Neural progenitor cell (in vitro differentiated cells): ENCODE data around the gene RNLS. TPM values are rescaled to one million over a fixed set of nuclear protein-coding genes. Genes with fewer than 3 reads are reported as not detected.

ENCODE experiments used
- DNase-seq: peaks from one replicate; pipeline ENCODE4 v3.0.0-alpha.2; 2016; ENCODE audit warnings: low spot score
- H2AFZ ChIP-seq: fragments of 200-600 bp; sonication (generic); replicated peaks from 2 replicates; pipeline ENCODE4 v1.6.1; 2016; ENCODE audit warnings: antibody characterized with exemption
- H3F3A ChIP-seq: fragments of 200-600 bp; sonication (generic); 2 replicates; pipeline ENCODE4 v1.6.1; 2016; ENCODE audit warnings: antibody characterized with exemption, low read depth
- H3K27ac ChIP-seq: fragments of 200-600 bp; sonication (generic); 2 replicates; pipeline ENCODE4 v1.5.1; 2016; ENCODE audit warnings: mild to moderate bottlenecking
- H3K27me3 ChIP-seq: fragments of 200-600 bp; sonication (generic); 2 replicates; pipeline ENCODE4 v1.6.1; 2016; ENCODE audit warnings: mild to moderate bottlenecking, moderate library complexity
- H3K36me3 ChIP-seq: fragments of 200-600 bp; sonication (generic); 2 replicates; pipeline ENCODE4 v1.5.1; 2016
- H3K4me1 ChIP-seq: fragments of 200-600 bp; sonication (generic); 2 replicates; pipeline ENCODE4 v1.6.1; 2016; ENCODE audit warnings: mixed run types
- H3K4me2 ChIP-seq: fragments of 200-600 bp; sonication (generic); 2 replicates; pipeline ENCODE4 v1.6.1; 2016
- H3K4me3 ChIP-seq: fragments of 200-600 bp; sonication (generic); 2 replicates; pipeline ENCODE4 v1.5.1; 2016
- H3K79me2 ChIP-seq: fragments of 200-600 bp; sonication (generic); 2 replicates; pipeline ENCODE4 v1.6.1; 2016; ENCODE audit warnings: low read depth
- H3K9ac ChIP-seq: fragments of 200-600 bp; sonication (generic); 2 replicates; pipeline ENCODE4 v1.6.1; 2016
- H3K9me3 ChIP-seq: fragments of 200-600 bp; sonication (generic); 2 replicates; pipeline ENCODE4 v1.5.1; 2016; ENCODE audit warnings: low read depth
- H4K20me1 ChIP-seq: fragments of 200-600 bp; sonication (generic); 2 replicates; pipeline ENCODE4 v1.6.1; 2016; ENCODE audit warnings: low read depth
- H3K27ac Mint-ChIP-seq: 3 replicates; pipeline ENCODE4 v1.8.0; 2021; ENCODE audit warnings: mixed read lengths
- H3K27me3 Mint-ChIP-seq: 2 replicates; pipeline ENCODE4 v1.8.0; 2022; ENCODE audit warnings: low read depth, mild to moderate bottlenecking, inconsistent platforms, moderate library complexity, mixed read lengths; ENCODE audit not compliant: insufficient read depth
- H3K36me3 Mint-ChIP-seq: 3 replicates; pipeline ENCODE4 v1.8.0; 2021; ENCODE audit warnings: mixed read lengths
- H3K4me1 Mint-ChIP-seq: 3 replicates; pipeline ENCODE4 v1.8.0; 2021; ENCODE audit warnings: mixed read lengths
- H3K4me3 Mint-ChIP-seq: 3 replicates; pipeline ENCODE4 v1.8.0; 2021; ENCODE audit warnings: mild to moderate bottlenecking, moderate library complexity, mixed read lengths
- H3K9me3 Mint-ChIP-seq: 3 replicates; pipeline ENCODE4 v1.8.0; 2020; ENCODE audit warnings: mixed read lengths
- EZH2 ChIP-seq: fragments of 200-600 bp; sonication (generic); IDR thresholded peaks from 2 replicates; pipeline ENCODE4 v1.6.1; 2017; ENCODE audit warnings: antibody characterized with exemption, mild to moderate bottlenecking, moderate library complexity
- EZH2phosphoT487 ChIP-seq: fragments of 200-600 bp; sonication (generic); IDR thresholded peaks from 2 replicates; pipeline ENCODE4 v1.6.1; 2017; ENCODE audit warnings: antibody characterized with exemption
- total RNA-seq: library from RNA; depleted of rRNA; stranded (reverse); fragments of >200 nt; gene quantifications from 2 replicates; pipeline ENCODE4 v1.2.3, GENCODE V29; 2015; ENCODE audit warnings: low replicate concordance
- TF ChIP-seq, protein P1 (sequence below): fragments of 200-600 bp; sonication (generic); IDR thresholded peaks from 2 replicates; pipeline ENCODE4 v1.5.1; 2017; ENCODE audit warnings: antibody characterized with exemption, mild to moderate bottlenecking

The RNLS gene
- total RNA-seq, 1 donor from 2014 or later, result 9.1 TPM

GRCh38 chr10:88333248-88333630 is 249.9 kb downstream of the RNLS start:
- no peaks in the 10 kb centered on the region for H3K36me3 ChIP-seq

DNA sequence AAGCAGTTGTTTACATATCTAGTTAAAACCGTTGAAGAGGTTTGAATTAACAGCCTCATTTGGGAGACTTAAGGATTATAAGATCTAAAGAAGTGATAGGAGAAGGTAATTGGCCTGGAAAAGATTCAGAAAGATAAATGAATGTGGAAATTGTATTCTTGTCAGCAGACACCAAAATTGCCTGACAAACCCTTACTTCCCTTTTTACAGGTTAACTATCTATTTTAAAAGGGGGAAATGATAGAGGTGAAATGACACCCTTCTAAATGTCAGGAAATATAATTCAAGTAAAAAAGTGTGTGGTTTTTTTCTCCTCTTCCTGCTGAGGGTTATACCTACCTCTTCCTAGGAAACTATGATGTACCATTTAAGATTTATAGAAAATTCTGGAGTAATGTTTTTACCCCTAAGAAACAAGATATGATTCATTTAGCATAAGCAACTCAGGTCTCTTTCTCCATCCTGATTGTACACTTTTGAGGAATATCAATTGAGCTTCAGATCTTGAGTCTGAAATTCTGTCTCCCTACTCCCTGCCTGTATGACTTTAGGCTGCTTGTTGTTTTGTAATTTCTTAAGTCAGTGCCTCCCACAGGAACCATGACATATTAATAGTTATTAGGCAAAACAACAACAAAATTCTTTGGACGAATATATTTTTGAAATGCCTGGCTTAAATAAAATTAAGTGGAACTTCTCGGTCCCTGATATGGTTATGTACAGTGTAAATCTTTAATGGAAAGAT is 250.4 kb downstream of the RNLS start:
- Mint-ChIP-seq H3K36me3 (no peaks in the 10 kb centered on the region), H3K27me3 (no peaks in the 10 kb centered on the region), H3K4me3 (no peak overlapping the region), H3K9me3 (no peaks in the 10 kb centered on the region), H3K27ac (no peak overlapping the region), H3K4me1 (no peaks in the 10 kb centered on the region)
- no peaks in the 10 kb centered on the region for H3F3A ChIP-seq
- H3K9ac ChIP-seq, result no peak overlapping the region
- H3K79me2 ChIP-seq, result no peaks in the 10 kb centered on the region
- no peaks in the 10 kb centered on the region for H3K36me3 ChIP-seq
- DNase-seq, result no peak
- no peaks in the 10 kb centered on the region for H3K9me3 ChIP-seq
- no peak for TF ChIP-seq EZH2phosphoT487
- no peak for TF ChIP-seq EZH2
- TF ChIP-seq, protein P1, sequence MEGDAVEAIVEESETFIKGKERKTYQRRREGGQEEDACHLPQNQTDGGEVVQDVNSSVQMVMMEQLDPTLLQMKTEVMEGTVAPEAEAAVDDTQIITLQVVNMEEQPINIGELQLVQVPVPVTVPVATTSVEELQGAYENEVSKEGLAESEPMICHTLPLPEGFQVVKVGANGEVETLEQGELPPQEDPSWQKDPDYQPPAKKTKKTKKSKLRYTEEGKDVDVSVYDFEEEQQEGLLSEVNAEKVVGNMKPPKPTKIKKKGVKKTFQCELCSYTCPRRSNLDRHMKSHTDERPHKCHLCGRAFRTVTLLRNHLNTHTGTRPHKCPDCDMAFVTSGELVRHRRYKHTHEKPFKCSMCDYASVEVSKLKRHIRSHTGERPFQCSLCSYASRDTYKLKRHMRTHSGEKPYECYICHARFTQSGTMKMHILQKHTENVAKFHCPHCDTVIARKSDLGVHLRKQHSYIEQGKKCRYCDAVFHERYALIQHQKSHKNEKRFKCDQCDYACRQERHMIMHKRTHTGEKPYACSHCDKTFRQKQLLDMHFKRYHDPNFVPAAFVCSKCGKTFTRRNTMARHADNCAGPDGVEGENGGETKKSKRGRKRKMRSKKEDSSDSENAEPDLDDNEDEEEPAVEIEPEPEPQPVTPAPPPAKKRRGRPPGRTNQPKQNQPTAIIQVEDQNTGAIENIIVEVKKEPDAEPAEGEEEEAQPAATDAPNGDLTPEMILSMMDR, result no peak
- H3K4me1 ChIP-seq, result no peaks in the 10 kb centered on the region
- no peak overlapping the region for H3K4me3 ChIP-seq
- no peak overlapping the region for H2AFZ ChIP-seq
- H3K27me3 ChIP-seq, result no peaks in the 10 kb centered on the region
- no peak overlapping the region for H3K27ac ChIP-seq
- H3K4me2 ChIP-seq, result no peak overlapping the region
- no peaks in the 10 kb centered on the region for H4K20me1 ChIP-seq

More at GRCh38 chr10:88333248-88333630, 249.9 kb downstream of the RNLS start:
- DNase-seq, result no peak
- H2AFZ ChIP-seq, result no peak overlapping the region
- no peak overlapping the region for H3K27ac ChIP-seq
- H3K79me2 ChIP-seq, result no peaks in the 10 kb centered on the region
- no peaks in the 10 kb centered on the region for H3F3A ChIP-seq
- no peaks in the 10 kb centered on the region for H3K4me1 ChIP-seq
- no peaks in the 10 kb centered on the region for H3K27me3 ChIP-seq
- Mint-ChIP-seq H3K36me3 (no peaks in the 10 kb centered on the region), H3K9me3 (no peaks in the 10 kb centered on the region), H3K4me3 (no peak overlapping the region), H3K4me1 (no peaks in the 10 kb centered on the region), H3K27me3 (no peaks in the 10 kb centered on the region), H3K27ac (no peak overlapping the region)
- H3K4me2 ChIP-seq, result no peak overlapping the region
- TF ChIP-seq EZH2phosphoT487, result no peak
- TF ChIP-seq EZH2, result no peak
- TF ChIP-seq, protein P1, result no peak
- no peaks in the 10 kb centered on the region for H3K9me3 ChIP-seq
- no peaks in the 10 kb centered on the region for H4K20me1 ChIP-seq
- H3K4me3 ChIP-seq, result no peak overlapping the region
- no peak overlapping the region for H3K9ac ChIP-seq

DNA sequence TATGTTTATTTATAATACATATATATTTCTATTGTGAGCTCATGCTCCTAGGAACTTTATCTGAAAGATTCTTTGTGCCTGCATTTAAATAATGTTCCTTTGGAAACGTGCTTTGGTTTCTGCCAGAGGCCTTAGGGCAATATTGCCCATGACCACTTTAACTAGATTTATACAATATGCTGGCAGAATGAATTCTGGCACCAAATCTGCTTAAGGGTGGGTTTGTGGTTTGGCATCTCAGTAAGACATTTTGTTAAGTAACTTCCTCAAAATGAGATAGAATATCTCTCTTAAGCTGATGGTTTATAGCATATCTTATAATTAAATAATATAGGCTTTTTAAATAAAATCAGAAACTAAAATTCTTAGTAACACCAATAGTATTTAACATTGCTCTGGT is 252.9 kb downstream of the RNLS start:
- Histone ChIP-seq H2AFZ (no peak overlapping the region), H3F3A (no peaks in the 10 kb centered on the region), H3K36me3 (no peaks in the 10 kb centered on the region), H3K27ac (no peak overlapping the region), H3K9me3 (no peaks in the 10 kb centered on the region), H3K9ac (no peak overlapping the region), H3K4me2 (no peak overlapping the region), H3K79me2 (no peaks in the 10 kb centered on the region), H3K4me3 (no peak overlapping the region), H4K20me1 (no peaks in the 10 kb centered on the region), H3K27me3 (no peaks in the 10 kb centered on the region), H3K4me1 (no peaks in the 10 kb centered on the region)
- Mint-ChIP-seq H3K27me3 (no peaks in the 10 kb centered on the region), H3K36me3 (no peaks in the 10 kb centered on the region), H3K9me3 (no peaks in the 10 kb centered on the region), H3K4me1 (no peaks in the 10 kb centered on the region), H3K27ac (no peak overlapping the region), H3K4me3 (no peak overlapping the region)
- no peak for DNase-seq
- TF ChIP-seq, protein P1, result no peak
- no peak for TF ChIP-seq EZH2
- TF ChIP-seq EZH2phosphoT487, result no peak
